SHP77 treated with DMSO at 0.1 percent for 48 hours (cell line): Measurements from ENCODE around the gene MMADHC.

ENCODE experiments used
- DNase-seq: peaks from one replicate; lab custom pipeline; 2025; lab: John Stamatoyannopoulos, UW

The MMADHC gene

GRCh38 chr2:149556452-149556851, 31.1 kb downstream of the MMADHC start:
- no peak for DNase-seq

- DNase-seq = no peak
These were observed 34.7 kb downstream of the MMADHC start for GRCh38 chr2:149552830-149553229.

GRCh38 chr2:149552226-149552625, 35.3 kb downstream of the MMADHC start:
- no peak for DNase-seq

GRCh38 chr2:149544692-149545091, 42.9 kb downstream of the MMADHC start:
- no peak for DNase-seq

- no peak for DNase-seq
These were observed 43.7 kb downstream of the MMADHC start for GRCh38 chr2:149543845-149544244.

GRCh38 chr2:149540138-149540537, 47.4 kb downstream of the MMADHC start:
- no peak for DNase-seq

GRCh38 chr2:149538138-149538833, 49.3 kb downstream of the MMADHC start:
- no peak for DNase-seq

- no peak for DNase-seq
These were observed 50.4 kb downstream of the MMADHC start for GRCh38 chr2:149537092-149537726.

- DNase-seq = no peak
These were observed 50.9 kb downstream of the MMADHC start for GRCh38 chr2:149536649-149537048.

- no peak for DNase-seq
These were observed 52.9 kb downstream of the MMADHC start for GRCh38 chr2:149534674-149535073.

GRCh38 chr2:149528983-149529382, 58.6 kb downstream of the MMADHC start:
- DNase-seq = no peak

GRCh38 chr2:149527998-149528755, 59.4 kb downstream of the MMADHC start:
- DNase-seq = no peak

- no peak for DNase-seq
These were observed 60.9 kb downstream of the MMADHC start for GRCh38 chr2:149526689-149527088.

- DNase-seq = no peak
These were observed 62.3 kb downstream of the MMADHC start for GRCh38 chr2:149525323-149525722.
